ENCODE results near the gene WBP1L. TPM values are rescaled to one million over a fixed set of nuclear protein-coding genes. Genes with fewer than 3 reads are reported as not detected.

Gene WBP1L
- total RNA-seq, 4 donors from 2014 or later = 103 to 204 (median 145) TPM

GRCh38 chr10:102831322-102832071, 87.7 kb downstream of the WBP1L start:
- DNase-seq = no peak
- in situ Hi-C loops (cut with MboI; ENCODE audit: low sequenced_read_pairs in 4 of 4) = loop anchor here in 2 of 4 donors (5.0 to 10.0 kb wide), 4 partner anchors 63 to 107 kb away; no protein-coding TSS in a partner anchor
- Histone ChIP-seq H3K4me3 (no peak overlapping the region), H3K4me1 (peaks cover 0 to 4% of the 10 kb centered on the region in 2 donors), H3K9me3 (no peaks in the 10 kb centered on the region), H3K27ac (no peak overlapping the region), H3K36me3 (peaks cover 0 to 9% of the 10 kb centered on the region in 2 donors), H3K27me3 (no peaks in the 10 kb centered on the region)
- no peak for ATAC-seq
- intact Hi-C loops (cut with DNase I; ENCODE audit: low total_unique reads) = no loop called here
- no peak for TF ChIP-seq POLR2A (IDR thresholded peaks at IDR 0.05)
- TF ChIP-seq, protein P1, sequence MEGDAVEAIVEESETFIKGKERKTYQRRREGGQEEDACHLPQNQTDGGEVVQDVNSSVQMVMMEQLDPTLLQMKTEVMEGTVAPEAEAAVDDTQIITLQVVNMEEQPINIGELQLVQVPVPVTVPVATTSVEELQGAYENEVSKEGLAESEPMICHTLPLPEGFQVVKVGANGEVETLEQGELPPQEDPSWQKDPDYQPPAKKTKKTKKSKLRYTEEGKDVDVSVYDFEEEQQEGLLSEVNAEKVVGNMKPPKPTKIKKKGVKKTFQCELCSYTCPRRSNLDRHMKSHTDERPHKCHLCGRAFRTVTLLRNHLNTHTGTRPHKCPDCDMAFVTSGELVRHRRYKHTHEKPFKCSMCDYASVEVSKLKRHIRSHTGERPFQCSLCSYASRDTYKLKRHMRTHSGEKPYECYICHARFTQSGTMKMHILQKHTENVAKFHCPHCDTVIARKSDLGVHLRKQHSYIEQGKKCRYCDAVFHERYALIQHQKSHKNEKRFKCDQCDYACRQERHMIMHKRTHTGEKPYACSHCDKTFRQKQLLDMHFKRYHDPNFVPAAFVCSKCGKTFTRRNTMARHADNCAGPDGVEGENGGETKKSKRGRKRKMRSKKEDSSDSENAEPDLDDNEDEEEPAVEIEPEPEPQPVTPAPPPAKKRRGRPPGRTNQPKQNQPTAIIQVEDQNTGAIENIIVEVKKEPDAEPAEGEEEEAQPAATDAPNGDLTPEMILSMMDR (IDR thresholded peaks at IDR 0.05 in 4 of 5, conservative IDR thresholded peaks at IDR 0.05 in 1 of 5) = no peak

- TF ChIP-seq, protein P1 (IDR thresholded peaks at IDR 0.05 in 4 of 5, conservative IDR thresholded peaks at IDR 0.05 in 1 of 5) = no peak
- TF ChIP-seq POLR2A (IDR thresholded peaks at IDR 0.05) = no peak
- no peak overlapping the region for H3K4me3 ChIP-seq
- no peak overlapping the region for H3K27ac ChIP-seq
- no peaks in the 10 kb centered on the region for H3K27me3 ChIP-seq
- ATAC-seq = no peak
- peaks cover 1 to 4% of the 10 kb centered on the region in 2 donors for H3K4me1 ChIP-seq
- H3K36me3 ChIP-seq = peaks cover 0 to 9% of the 10 kb centered on the region in 2 donors
- DNase-seq = no peak
- no peaks in the 10 kb centered on the region for H3K9me3 ChIP-seq
- in situ Hi-C loops (cut with MboI; ENCODE audit: low sequenced_read_pairs in 4 of 4) (loop anchor here in 2 of 4 donors (5.0 to 10.0 kb wide), 4 partner anchors 63 to 107 kb away; no protein-coding TSS in a partner anchor), intact Hi-C loops (cut with DNase I; ENCODE audit: low total_unique reads) (no loop called here)
These were observed 88.5 kb downstream of the WBP1L start for GRCh38 chr10:102832248-102832647.

DNA sequence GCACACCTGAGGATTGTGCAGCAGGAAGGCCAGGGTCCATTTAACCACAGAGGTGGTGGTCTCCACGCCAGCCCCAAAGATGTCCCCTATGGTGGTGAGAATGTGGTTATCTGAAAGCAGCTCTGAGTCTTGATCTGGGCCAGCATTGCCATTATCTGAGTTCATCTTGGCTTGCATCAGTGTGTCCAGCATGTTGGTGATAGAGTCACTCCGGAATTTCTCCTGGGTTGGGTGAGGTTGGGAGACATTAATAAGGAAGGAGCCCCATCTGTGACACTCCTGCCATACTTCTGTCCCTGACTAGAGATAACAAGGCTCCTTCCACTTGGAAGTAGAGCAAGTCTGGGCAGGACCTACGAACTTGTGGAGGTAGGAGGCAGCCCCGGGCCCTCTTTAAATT, 89.2 kb downstream of the WBP1L start:
- Histone ChIP-seq H3K9me3 (no peaks in the 10 kb centered on the region), H3K4me1 (peaks cover 4 to 5% of the 10 kb centered on the region in 2 donors), H3K27ac (no peak overlapping the region), H3K36me3 (peaks cover 0 to 9% of the 10 kb centered on the region in 2 donors), H3K4me3 (no peak overlapping the region), H3K27me3 (no peaks in the 10 kb centered on the region)
- TF ChIP-seq POLR2A (IDR thresholded peaks at IDR 0.05) = no peak
- TF ChIP-seq, protein P1 (IDR thresholded peaks at IDR 0.05 in 4 of 5, conservative IDR thresholded peaks at IDR 0.05 in 1 of 5) = no peak
- no peak for DNase-seq
- ATAC-seq = no peak
- in situ Hi-C loops (cut with MboI; ENCODE audit: low sequenced_read_pairs in 4 of 4) (loop anchor here in 2 of 4 donors (5.0 to 10.0 kb wide), 4 partner anchors 62 to 108 kb away; no protein-coding TSS in a partner anchor), intact Hi-C loops (cut with DNase I; ENCODE audit: low total_unique reads) (no loop called here)

DNA sequence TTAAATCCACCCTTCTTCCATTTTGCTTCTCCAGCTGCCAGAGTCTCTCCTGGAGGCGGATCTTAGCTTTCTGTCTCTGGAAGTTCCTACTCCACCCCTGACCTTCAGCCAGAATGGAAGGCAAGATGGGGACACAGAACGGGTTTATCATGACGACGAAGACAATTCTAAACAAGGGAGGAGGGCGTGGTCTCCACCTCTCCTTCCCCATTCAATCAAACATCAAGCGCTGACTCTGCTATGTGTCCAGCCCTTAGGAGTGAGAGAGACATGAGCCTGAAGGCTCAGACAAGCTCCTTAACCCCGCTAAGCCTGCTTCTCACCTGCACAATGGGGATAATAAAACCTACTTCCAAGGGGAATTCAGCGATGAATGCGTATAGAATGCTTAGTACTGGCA, 90.4 kb downstream of the WBP1L start:
- intact Hi-C loops (cut with DNase I; ENCODE audit: low total_unique reads) = loop anchor here (2.0 kb wide), 1 partner anchor 67 kb away; no protein-coding TSS in a partner anchor
- Histone ChIP-seq H3K36me3 (peaks cover 0 to 9% of the 10 kb centered on the region in 2 donors), H3K9me3 (no peaks in the 10 kb centered on the region), H3K27ac (no peak overlapping the region), H3K4me1 (peaks cover 4 to 5% of the 10 kb centered on the region in 2 donors), H3K27me3 (no peaks in the 10 kb centered on the region), H3K4me3 (no peak overlapping the region)
- no peak for ATAC-seq
- no peak for DNase-seq
- in situ Hi-C loops (cut with MboI; ENCODE audit: low sequenced_read_pairs in 4 of 4) = loop anchor here in 2 of 4 donors (5.0 to 10.0 kb wide), 4 partner anchors 61 to 109 kb away; no protein-coding TSS in a partner anchor
- TF ChIP-seq, protein P1 (IDR thresholded peaks at IDR 0.05 in 4 of 5, conservative IDR thresholded peaks at IDR 0.05 in 1 of 5) = no peak
- TF ChIP-seq POLR2A (IDR thresholded peaks at IDR 0.05) = no peak
